H1 (cell line): ENCODE results near the gene MATN1. TPM values are rescaled to one million over a fixed set of nuclear protein-coding genes. Genes with fewer than 3 reads are reported as not detected.

Experiments used
- CTCF ChIA-PET: fragments of 300-600 bp; sonication (Branson Sonifier 250); formaldehyde crosslinking; loops from one replicate; lab custom pipeline; 2021; ENCODE audit not compliant: partially characterized antibody; lab: Charles Lee
- POLR2A ChIA-PET: fragments of 300-600 bp; sonication (Branson Sonifier 250); formaldehyde crosslinking; loops from one replicate; lab custom pipeline; 2021; ENCODE audit warnings: inconsistent platforms; ENCODE audit not compliant: partially characterized antibody; lab: Charles Lee
- DNase-seq, 2 experiments: peaks; one replicate each; pipeline versions ENCODE4 v3.0.0 to v3.0.0-alpha.2; 2010 to 2022; ENCODE audit warnings: low spot score in 2 of 2, low read depth in 1 of 2, mixed read lengths in 1 of 2
- FAIRE-seq: peaks from 2 replicates; lab custom pipeline; 2011; peaks lifted over from hg19 to GRCh38; lab: Jason Lieb, UNC
- H2AFZ ChIP-seq: 2 replicates; pipeline ENCODE4 v1.8.1; 2012; ENCODE audit warnings: low read length, inconsistent platforms
- H2AK5ac ChIP-seq: 2 replicates; pipeline ENCODE4 v1.6.1; 2013; ENCODE audit warnings: low read depth, low read length
- H2BK120ac ChIP-seq: replicated peaks from 2 replicates; pipeline ENCODE3; 2013; ENCODE audit warnings: low read depth, low read length, inconsistent platforms
- H2BK12ac ChIP-seq: 2 replicates; pipeline ENCODE4 v1.6.1; 2013; ENCODE audit warnings: low read depth, low read length
- H2BK15ac ChIP-seq: 2 replicates; pipeline ENCODE4 v1.6.1; 2013; ENCODE audit warnings: low read length
- H2BK20ac ChIP-seq: 2 replicates; pipeline ENCODE4 v1.6.1; 2013; ENCODE audit warnings: low read length
- H2BK5ac ChIP-seq: 2 replicates; pipeline ENCODE4 v1.6.1; 2013; ENCODE audit warnings: low read depth, low read length
- H3K14ac ChIP-seq: 2 replicates; pipeline ENCODE4 v1.6.1; 2013; ENCODE audit warnings: inconsistent platforms; ENCODE audit not compliant: insufficient read length
- H3K18ac ChIP-seq: 2 replicates; pipeline ENCODE4 v1.6.1; 2013; ENCODE audit warnings: low read length; ENCODE audit errors: extremely low read depth
- H3K23ac ChIP-seq: 2 replicates; pipeline ENCODE4 v1.6.1; 2013; ENCODE audit warnings: inconsistent platforms; ENCODE audit not compliant: insufficient read length
- H3K23me2 ChIP-seq: 2 replicates; pipeline ENCODE4 v1.6.1; 2013; ENCODE audit warnings: low read depth, low read length
- H3K27ac ChIP-seq: 2 replicates; pipeline ENCODE4 v1.6.1; 2011; ENCODE audit warnings: low read depth, low read length, inconsistent platforms
- H3K27me3 ChIP-seq, 4 experiments: replicated peaks in 1 of 4; 1 replicate in 1 of 4; 2 replicates in 3 of 4; pipeline versions ENCODE4 v1.6.1 to v1.8.1; 2011 to 2013; ENCODE audit warnings: low read length in 3 of 4, mild to moderate bottlenecking in 3 of 4, inconsistent platforms in 2 of 4, mixed read lengths in 2 of 4, moderate library complexity in 1 of 4; ENCODE audit not compliant: control insufficient read depth in 3 of 4, insufficient read depth in 3 of 4; ENCODE audit errors: extremely low read depth in 1 of 4
- H3K36me3 ChIP-seq, 4 experiments: 2 replicates each; pipeline versions ENCODE4 v1.6.1 to v1.8.1; 2011 to 2013; ENCODE audit warnings: mild to moderate bottlenecking in 4 of 4, low read length in 3 of 4, moderate library complexity in 2 of 4, control low read depth in 1 of 4, inconsistent platforms in 1 of 4; ENCODE audit not compliant: insufficient read depth in 4 of 4, control insufficient read depth in 2 of 4
- H3K4ac ChIP-seq: replicated peaks from 2 replicates; pipeline ENCODE3; 2013; ENCODE audit warnings: low read length, low read depth, mixed read lengths, inconsistent platforms; ENCODE audit not compliant: insufficient read length
- H3K4me1 ChIP-seq, 4 experiments: replicated peaks in 1 of 4; 1 replicate in 1 of 4; 2 replicates in 3 of 4; pipeline versions ENCODE4 v1.6.1 to v1.8.1; 2011 to 2013; ENCODE audit warnings: low read length in 3 of 4, inconsistent platforms in 2 of 4, mixed read lengths in 1 of 4; ENCODE audit not compliant: insufficient read depth in 4 of 4, control insufficient read depth in 3 of 4
- H3K4me2 ChIP-seq, 2 experiments: 2 replicates each; pipeline versions ENCODE4 v1.6.1 to v1.8.1; 2011 to 2013; ENCODE audit warnings: low read depth in 2 of 2, low read length in 2 of 2, control low read depth in 1 of 2, inconsistent platforms in 1 of 2, mild to moderate bottlenecking in 1 of 2; ENCODE audit not compliant: insufficient read depth in 1 of 2
- H3K4me3 ChIP-seq, 4 experiments: fragments of 200-600, 300-600 bp in 1 of 4; sonication (generic), shearing (Covaris generic), sonication (Bioruptor Twin) in 1 of 4; 2 replicates each; pipeline versions ENCODE4 v1.5.1 to v1.8.1; 2011 to 2016; ENCODE audit warnings: low read length in 4 of 4, low read depth in 3 of 4, control low read depth in 2 of 4, inconsistent platforms in 2 of 4, mild to moderate bottlenecking in 2 of 4, mixed read lengths in 1 of 4, moderate library complexity in 1 of 4; ENCODE audit not compliant: insufficient read depth in 2 of 4; ENCODE audit errors: extremely low read depth in 1 of 4
- H3K56ac ChIP-seq: replicated peaks from 2 replicates; pipeline ENCODE3; 2013; ENCODE audit warnings: low read depth, mild to moderate bottlenecking, mixed read lengths, low read length, inconsistent platforms; ENCODE audit not compliant: insufficient read length
- H3K79me1 ChIP-seq: 2 replicates; pipeline ENCODE4 v1.6.1; 2013; ENCODE audit warnings: low read depth, low read length, control low read depth
- H3K79me2 ChIP-seq, 2 experiments: 2 replicates each; pipeline versions ENCODE4 v1.6.1 to v1.8.1; 2012 to 2013; ENCODE audit warnings: low read length in 2 of 2, mild to moderate bottlenecking in 2 of 2, inconsistent platforms in 1 of 2; ENCODE audit not compliant: insufficient read depth in 2 of 2, control insufficient read depth in 1 of 2
- H3K9ac ChIP-seq, 4 experiments: replicated peaks in 1 of 4; 1 replicate in 1 of 4; 2 replicates in 3 of 4; pipeline versions ENCODE4 v1.6.1 to v1.8.1; 2011 to 2013; ENCODE audit warnings: low read depth in 3 of 4, low read length in 3 of 4, control low read depth in 2 of 4, mild to moderate bottlenecking in 2 of 4, moderate library complexity in 2 of 4, inconsistent platforms in 1 of 4; ENCODE audit errors: extremely low read depth in 1 of 4
- H3K9me3 ChIP-seq, 2 experiments: 2 replicates each; pipeline versions ENCODE4 v1.6.1 to v1.8.1; 2012 to 2013; ENCODE audit warnings: mild to moderate bottlenecking in 2 of 2, moderate library complexity in 2 of 2, control low read depth in 1 of 2, inconsistent platforms in 1 of 2, low read depth in 1 of 2, low read length in 1 of 2, mixed read lengths in 1 of 2; ENCODE audit not compliant: insufficient read depth in 2 of 2
- H4K20me1 ChIP-seq, 2 experiments: replicated peaks in 1 of 2; 2 replicates each; pipeline versions ENCODE3 to v1.8.1; 2011 to 2013; ENCODE audit warnings: inconsistent platforms in 2 of 2, low read length in 2 of 2, mild to moderate bottlenecking in 1 of 2; ENCODE audit not compliant: insufficient read depth in 2 of 2, control insufficient read depth in 1 of 2
- H4K5ac ChIP-seq: 2 replicates; pipeline ENCODE4 v1.6.1; 2013; ENCODE audit warnings: low read length, low read depth, mixed read lengths, inconsistent platforms; ENCODE audit not compliant: insufficient read length
- H4K8ac ChIP-seq: 2 replicates; pipeline ENCODE4 v1.8.0; 2013; ENCODE audit warnings: mild to moderate bottlenecking, moderate library complexity, low read length, inconsistent platforms; ENCODE audit not compliant: insufficient read depth; ENCODE audit errors: extremely low read depth
- H4K91ac ChIP-seq: replicated peaks from 2 replicates; pipeline ENCODE3; 2013; ENCODE audit warnings: low read length, mixed read lengths, inconsistent platforms; ENCODE audit not compliant: insufficient read length
- CEBPB ChIP-seq: IDR thresholded peaks from 2 replicates; pipeline ENCODE4 v1.6.1; 2012; ENCODE audit warnings: low read depth, low read length
- EZH2 ChIP-seq: fragments of 200-600 bp; sonication (generic); IDR thresholded peaks from 2 replicates; pipeline ENCODE4 v1.7.1; 2012; ENCODE audit warnings: low read depth, mild to moderate bottlenecking, moderate library complexity, low read length, inconsistent platforms; ENCODE audit not compliant: severe bottlenecking
- FOSL1 ChIP-seq: IDR thresholded peaks from 2 replicates; pipeline ENCODE4 v1.6.1; 2011; ENCODE audit warnings: mild to moderate bottlenecking, low read depth, low read length, moderate library complexity; ENCODE audit not compliant: insufficient read depth
- TAF7 ChIP-seq: optimal IDR thresholded peaks from 2 replicates; pipeline ENCODE3; 2011; ENCODE audit warnings: low read depth, mild to moderate bottlenecking, inconsistent platforms, low read length, moderate library complexity, borderline replicate concordance
- WGBS, 2 experiments: shearing (Covaris generic) in 1 of 2; methylation state at CpG; one replicate each; pipeline versions ENCODE4 v1.1.6 to v1.1.7; 2013 to 2015; ENCODE audit warnings: low lambda C conversion rate in 2 of 2, mixed read lengths in 2 of 2, inconsistent platforms in 1 of 2, low coverage in 1 of 2, missing lambda C conversion rate in 1 of 2; ENCODE audit not compliant: insufficient replicate concordance in 2 of 2, insufficient coverage in 1 of 2, insufficient read length in 1 of 2; ENCODE audit errors: extremely low coverage in 1 of 2, missing lambda C conversion rate in 1 of 2; 5-methylcytosine and 5-hydroxymethylcytosine counted together
- polyA plus RNA-seq, 7 experiments: library from polyadenylated mRNA; depleted of rRNA in 3 of 7; stranded (reverse) in 5 of 7; unstranded in 2 of 7; fragments of >200 nt in 5 of 7; fragments of 200-250 nt in 2 of 7; gene quantifications; 1 replicate in 5 of 7; 2 replicates in 1 of 7; 4 replicates in 1 of 7; pipeline versions ENCODE4 v1.2.1 to v1.2.3, GENCODE V29; 2011 to 2013; ENCODE audit warnings: missing spikeins in 2 of 7, mixed read lengths in 2 of 7
- total RNA-seq: library from RNA; stranded (reverse); fragmentation: NEBNext Ultra II Directional; extraction: Animal tissue kit (Norgen Biotek cat#: 25700); gene quantifications from 2 replicates; pipeline ENCODE4 v1.2.1, GENCODE V29; 2021

MATN1 gene
- total and polyA plus RNA-seq, 2 of the 8 experiments (the other 6 are each of a cell fraction or from before 2014, with no cell fraction given) = 0.12 to 0.28 TPM

DNA sequence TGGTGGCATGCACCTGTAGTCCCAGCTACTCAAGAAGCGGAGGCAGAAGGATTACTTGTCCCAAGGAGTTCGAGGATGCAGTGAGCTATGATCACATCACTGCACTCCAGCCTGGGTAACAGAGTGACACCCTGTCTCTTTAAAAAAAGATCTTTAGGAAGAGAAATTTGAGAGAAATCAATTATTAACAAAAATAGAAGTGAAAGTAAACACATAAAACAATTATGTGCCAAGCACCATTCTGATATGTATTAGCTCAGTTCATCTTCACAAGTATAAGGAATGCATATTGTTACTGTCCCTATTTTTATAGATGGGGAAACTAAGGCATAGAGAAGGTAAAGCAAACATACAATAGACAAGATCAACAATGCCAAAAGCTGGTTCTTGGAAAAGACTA is 48.1 kb downstream of the MATN1 start:
- Histone ChIP-seq H2BK15ac (no peak overlapping the region), H2BK5ac (no peak overlapping the region), H3K4me2 (no peak overlapping the region), H3K79me1 (no peaks in the 10 kb centered on the region), H2BK120ac (no peak overlapping the region), H4K91ac (no peak overlapping the region), H3K79me2 (no peaks in the 10 kb centered on the region), H3K4ac (no peak overlapping the region), H3K18ac (no peak overlapping the region), H3K9ac (no peak overlapping the region), H2BK12ac (no peak overlapping the region), H3K36me3 (no peaks in the 10 kb centered on the region), H3K9me3 (peaks cover 8 to 12% of the 10 kb centered on the region in 2 experiments; a peak in 3 of 4 replicates), H3K23me2 (no peaks in the 10 kb centered on the region), H2BK20ac (no peak overlapping the region), H4K8ac (no peak overlapping the region), H3K27me3 (no peaks in the 10 kb centered on the region), H2AK5ac (no peak overlapping the region), H3K14ac (no peak overlapping the region), H4K20me1 (no peaks in the 10 kb centered on the region), H2AFZ (no peak overlapping the region), H3K27ac (no peak overlapping the region), H4K5ac (no peak overlapping the region), H3K56ac (no peak overlapping the region), H3K4me1 (no peaks in the 10 kb centered on the region), H3K23ac (no peak overlapping the region), H3K4me3 (no peak overlapping the region)
- DNase-seq (no peak), FAIRE-seq (no peak)
- 81% methylated on average over 2 of the region's 2 CpGs; no CpG with 5 or more reads in 1 of the 2 experiments for WGBS, 2 experiments
- POLR2A ChIA-PET = no interaction called here
- CTCF ChIA-PET = interaction anchor here (1.3 to 2.6 kb wide), 4 partner anchors 10 to 295 kb away, joined by 3 to 13 read pairs (median 6); no protein-coding TSS in a partner anchor
- TF ChIP-seq TAF7 = no peak
- no peak for TF ChIP-seq EZH2
- TF ChIP-seq CEBPB = no peak
- TF ChIP-seq FOSL1 = no peak
